Esophagus squamous epithelium (tissue), 4 donors: ENCODE results near the gene UQCC3.

Experiments
- POLR2A ChIP-seq, 4 donors: fragments of 450-650 bp; IDR thresholded peaks; one replicate each; pipeline ENCODE4 v1.6.1; 2017; ENCODE audit warnings: antibody characterized with exemption in 4 of 4, mild to moderate bottlenecking in 4 of 4, moderate library complexity in 3 of 4
- TF ChIP-seq, protein P1 (sequence below), 6 experiments: fragments of 450-650 bp in 4 of 6; fragments of 200-600 bp in 2 of 6; sonication (generic) in 2 of 6; IDR thresholded peaks; one replicate each; pipeline ENCODE4 v1.5.1; 2016 to 2019; ENCODE audit warnings: antibody characterized with exemption in 6 of 6, mild to moderate bottlenecking in 4 of 6, moderate library complexity in 4 of 6

GRCh38 chr11:62710001-62710345 lies 38.5 kb downstream of the UQCC3 start:
- TF ChIP-seq, protein P1, sequence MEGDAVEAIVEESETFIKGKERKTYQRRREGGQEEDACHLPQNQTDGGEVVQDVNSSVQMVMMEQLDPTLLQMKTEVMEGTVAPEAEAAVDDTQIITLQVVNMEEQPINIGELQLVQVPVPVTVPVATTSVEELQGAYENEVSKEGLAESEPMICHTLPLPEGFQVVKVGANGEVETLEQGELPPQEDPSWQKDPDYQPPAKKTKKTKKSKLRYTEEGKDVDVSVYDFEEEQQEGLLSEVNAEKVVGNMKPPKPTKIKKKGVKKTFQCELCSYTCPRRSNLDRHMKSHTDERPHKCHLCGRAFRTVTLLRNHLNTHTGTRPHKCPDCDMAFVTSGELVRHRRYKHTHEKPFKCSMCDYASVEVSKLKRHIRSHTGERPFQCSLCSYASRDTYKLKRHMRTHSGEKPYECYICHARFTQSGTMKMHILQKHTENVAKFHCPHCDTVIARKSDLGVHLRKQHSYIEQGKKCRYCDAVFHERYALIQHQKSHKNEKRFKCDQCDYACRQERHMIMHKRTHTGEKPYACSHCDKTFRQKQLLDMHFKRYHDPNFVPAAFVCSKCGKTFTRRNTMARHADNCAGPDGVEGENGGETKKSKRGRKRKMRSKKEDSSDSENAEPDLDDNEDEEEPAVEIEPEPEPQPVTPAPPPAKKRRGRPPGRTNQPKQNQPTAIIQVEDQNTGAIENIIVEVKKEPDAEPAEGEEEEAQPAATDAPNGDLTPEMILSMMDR (IDR thresholded peaks at IDR 0.05), result no peak
- no peak for TF ChIP-seq POLR2A (IDR thresholded peaks at IDR 0.05)
